Thyroid gland (tissue), 4 donors: ENCODE data around the gene CYBC1.
"Not testable (repeated sequence)": the region's sequence is repeated elsewhere in the genome, so short reads cannot be mapped to it uniquely, and the experiment has no call there.

ENCODE experiments used
- POLR2A ChIP-seq, 2 donors: fragments of 450-650 bp; IDR thresholded peaks; one replicate each; pipeline ENCODE4 v1.6.1; 2017; ENCODE audit warnings: antibody characterized with exemption in 2 of 2, mild to moderate bottlenecking in 2 of 2, moderate library complexity in 1 of 2
- TF ChIP-seq, protein P1 (sequence below), 6 experiments: fragments of 200-600 bp in 3 of 6; fragments of 450-650 bp in 3 of 6; sonication (generic) in 3 of 6; IDR thresholded peaks; one replicate each; pipeline ENCODE4 v1.5.1; 2016 to 2019; ENCODE audit warnings: antibody characterized with exemption in 6 of 6, mild to moderate bottlenecking in 2 of 6, inconsistent platforms in 1 of 6, moderate library complexity in 1 of 6

DNA sequence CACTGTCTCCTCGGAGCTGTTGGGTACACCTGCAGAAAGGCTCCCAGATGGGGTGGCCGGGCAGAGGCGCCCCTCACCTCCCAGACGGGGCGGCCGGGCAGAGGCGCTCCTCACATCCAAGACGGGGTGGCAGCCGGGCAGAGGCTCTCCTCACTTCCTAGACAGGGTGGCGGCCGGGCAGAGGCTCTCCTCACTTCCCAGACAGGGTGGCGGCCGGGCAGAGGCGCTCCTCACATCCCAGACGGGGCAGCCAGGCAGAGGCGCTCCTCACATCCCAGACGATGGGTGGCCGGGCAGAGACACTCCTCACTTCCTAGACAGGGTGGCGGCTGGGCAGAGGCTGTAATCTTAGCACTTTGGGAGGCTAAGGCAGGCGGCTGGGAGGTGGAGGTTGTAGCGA is 3.2 kb upstream of the CYBC1 start:
- TF ChIP-seq, protein P1, sequence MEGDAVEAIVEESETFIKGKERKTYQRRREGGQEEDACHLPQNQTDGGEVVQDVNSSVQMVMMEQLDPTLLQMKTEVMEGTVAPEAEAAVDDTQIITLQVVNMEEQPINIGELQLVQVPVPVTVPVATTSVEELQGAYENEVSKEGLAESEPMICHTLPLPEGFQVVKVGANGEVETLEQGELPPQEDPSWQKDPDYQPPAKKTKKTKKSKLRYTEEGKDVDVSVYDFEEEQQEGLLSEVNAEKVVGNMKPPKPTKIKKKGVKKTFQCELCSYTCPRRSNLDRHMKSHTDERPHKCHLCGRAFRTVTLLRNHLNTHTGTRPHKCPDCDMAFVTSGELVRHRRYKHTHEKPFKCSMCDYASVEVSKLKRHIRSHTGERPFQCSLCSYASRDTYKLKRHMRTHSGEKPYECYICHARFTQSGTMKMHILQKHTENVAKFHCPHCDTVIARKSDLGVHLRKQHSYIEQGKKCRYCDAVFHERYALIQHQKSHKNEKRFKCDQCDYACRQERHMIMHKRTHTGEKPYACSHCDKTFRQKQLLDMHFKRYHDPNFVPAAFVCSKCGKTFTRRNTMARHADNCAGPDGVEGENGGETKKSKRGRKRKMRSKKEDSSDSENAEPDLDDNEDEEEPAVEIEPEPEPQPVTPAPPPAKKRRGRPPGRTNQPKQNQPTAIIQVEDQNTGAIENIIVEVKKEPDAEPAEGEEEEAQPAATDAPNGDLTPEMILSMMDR (IDR thresholded peaks at IDR 0.05) = not testable (repeated sequence)
- TF ChIP-seq POLR2A (IDR thresholded peaks at IDR 0.05) = not testable (repeated sequence)
